Measurements from ENCODE around the gene CDK14.

DNA sequence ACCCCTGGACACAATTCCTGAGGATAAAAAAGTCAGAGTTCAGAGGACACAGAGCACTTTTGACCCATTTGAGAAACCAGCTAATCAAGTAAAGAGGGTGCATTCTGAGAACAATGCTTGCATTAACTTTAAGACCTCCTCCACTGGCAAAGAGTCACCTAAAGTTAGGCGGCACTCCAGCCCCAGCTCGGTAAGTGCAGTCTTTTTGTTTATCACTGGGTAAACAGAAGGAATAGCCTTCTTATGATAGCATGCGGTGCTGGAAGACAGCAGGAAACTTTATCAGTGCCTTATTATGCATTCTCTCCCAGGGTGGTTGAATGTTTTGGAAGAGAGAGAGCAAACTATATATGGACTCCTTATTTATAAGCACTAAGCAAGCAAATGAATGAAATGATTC is 130.5 kb downstream of the CDK14 start:
- TF ChIP-seq, protein P1, sequence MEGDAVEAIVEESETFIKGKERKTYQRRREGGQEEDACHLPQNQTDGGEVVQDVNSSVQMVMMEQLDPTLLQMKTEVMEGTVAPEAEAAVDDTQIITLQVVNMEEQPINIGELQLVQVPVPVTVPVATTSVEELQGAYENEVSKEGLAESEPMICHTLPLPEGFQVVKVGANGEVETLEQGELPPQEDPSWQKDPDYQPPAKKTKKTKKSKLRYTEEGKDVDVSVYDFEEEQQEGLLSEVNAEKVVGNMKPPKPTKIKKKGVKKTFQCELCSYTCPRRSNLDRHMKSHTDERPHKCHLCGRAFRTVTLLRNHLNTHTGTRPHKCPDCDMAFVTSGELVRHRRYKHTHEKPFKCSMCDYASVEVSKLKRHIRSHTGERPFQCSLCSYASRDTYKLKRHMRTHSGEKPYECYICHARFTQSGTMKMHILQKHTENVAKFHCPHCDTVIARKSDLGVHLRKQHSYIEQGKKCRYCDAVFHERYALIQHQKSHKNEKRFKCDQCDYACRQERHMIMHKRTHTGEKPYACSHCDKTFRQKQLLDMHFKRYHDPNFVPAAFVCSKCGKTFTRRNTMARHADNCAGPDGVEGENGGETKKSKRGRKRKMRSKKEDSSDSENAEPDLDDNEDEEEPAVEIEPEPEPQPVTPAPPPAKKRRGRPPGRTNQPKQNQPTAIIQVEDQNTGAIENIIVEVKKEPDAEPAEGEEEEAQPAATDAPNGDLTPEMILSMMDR (IDR thresholded peaks at IDR 0.05), result no peak
- TF ChIP-seq EZH2 (IDR thresholded peaks at IDR 0.05; ENCODE audit: borderline replicate concordance, insufficient read depth, low read depth, low read length, poor library complexity, severe bottlenecking), result no peak
